Effector memory CD8-positive, alpha-beta T cell (primary cell): ENCODE measurements around the gene SLC5A10.
A peak's percentile ranks its signal among the peaks of the same experiment; 100 is the strongest.

Experiments used
- ATAC-seq: fragments of 150-1000 bp; cut with Tn5 transposase; replicated peaks from 2 replicates; pipeline ENCODE4 v1.10.0; 2021; ENCODE audit warnings: mild to moderate bottlenecking, moderate library complexity
- DNase-seq, 3 experiments: peaks; one replicate each; pipeline ENCODE4 v3.0.0; 2021
- H3K27ac Mint-ChIP-seq, 2 donors: one replicate each; pipeline ENCODE4 v1.8.0; 2022; ENCODE audit warnings: mild to moderate bottlenecking in 2 of 2, mixed read lengths in 2 of 2, moderate library complexity in 2 of 2
- H3K27me3 Mint-ChIP-seq, 2 donors: one replicate each; pipeline ENCODE4 v1.8.0; 2022; ENCODE audit warnings: mixed read lengths in 2 of 2
- H3K36me3 Mint-ChIP-seq: one replicate; pipeline ENCODE4 v1.8.0; 2022; ENCODE audit warnings: mild to moderate bottlenecking, moderate library complexity, mixed read lengths; ENCODE audit not compliant: insufficient read depth
- H3K4me1 Mint-ChIP-seq, 2 donors: one replicate each; pipeline ENCODE4 v1.8.0; 2022; ENCODE audit warnings: low read depth in 2 of 2, mixed read lengths in 2 of 2
- H3K4me3 Mint-ChIP-seq, 2 donors: one replicate each; pipeline ENCODE4 v1.8.0; 2022; ENCODE audit warnings: mild to moderate bottlenecking in 2 of 2, mixed read lengths in 2 of 2, moderate library complexity in 2 of 2
- H3K9me3 Mint-ChIP-seq, 2 donors: one replicate each; pipeline ENCODE4 v1.8.0; 2022; ENCODE audit warnings: mixed read lengths in 2 of 2

The SLC5A10 gene

DNA sequence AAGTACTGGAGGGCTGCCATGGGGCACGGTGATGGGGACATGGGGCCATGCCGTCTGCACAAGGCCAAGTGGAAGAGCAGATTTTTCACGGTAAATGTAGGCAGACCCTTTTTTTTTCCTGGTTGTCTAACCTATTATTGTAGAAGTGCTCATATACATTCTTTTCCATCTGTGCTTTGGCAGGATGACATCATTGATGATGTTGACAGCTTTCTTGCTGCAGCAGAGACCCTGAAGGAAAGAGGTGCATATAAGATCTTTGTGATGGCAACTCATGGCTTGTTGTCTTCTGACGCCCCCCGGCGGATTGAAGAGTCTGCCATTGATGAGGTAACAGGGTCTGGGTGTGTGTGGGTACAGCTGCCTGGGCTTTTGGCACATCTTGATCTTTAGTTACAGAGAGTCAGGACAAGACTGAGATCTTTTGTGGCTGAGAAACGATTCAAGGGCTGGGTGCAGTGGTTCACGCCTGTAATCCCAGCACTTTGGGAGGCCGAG lies 23.3 kb upstream of the SLC5A10 start:
- H3K27ac Mint-ChIP-seq: peak overlapping the region in 1 of 2 donors; percentile 46
- H3K9me3 Mint-ChIP-seq: no peaks in the 10 kb centered on the region
- no peaks in the 10 kb centered on the region for H3K27me3 Mint-ChIP-seq
- no peak overlapping the region for H3K4me3 Mint-ChIP-seq
- no peak for ATAC-seq
- DNase-seq: no peak
- H3K36me3 Mint-ChIP-seq: peaks cover 42% of the 10 kb centered on the region
- H3K4me1 Mint-ChIP-seq: peaks cover 0 to 13% of the 10 kb centered on the region in 2 donors

GRCh38 chr17:18932360-18933055 lies 19.5 kb upstream of the SLC5A10 start:
- no peaks in the 10 kb centered on the region for H3K9me3 Mint-ChIP-seq
- peaks cover 0 to 13% of the 10 kb centered on the region in 2 donors for H3K4me1 Mint-ChIP-seq
- peak; percentile 72 for ATAC-seq
- peak overlapping the region in 1 of 2 donors; percentile 20 for H3K27ac Mint-ChIP-seq
- H3K36me3 Mint-ChIP-seq: peaks cover 32% of the 10 kb centered on the region
- H3K27me3 Mint-ChIP-seq: no peaks in the 10 kb centered on the region
- no peak overlapping the region for H3K4me3 Mint-ChIP-seq
- DNase-seq: no peak

GRCh38 chr17:18933102-18934058 lies 18.6 kb upstream of the SLC5A10 start:
- Mint-ChIP-seq H3K4me1 (peaks cover 0 to 13% of the 10 kb centered on the region in 2 donors), H3K36me3 (peaks cover 30% of the 10 kb centered on the region), H3K27me3 (no peaks in the 10 kb centered on the region), H3K4me3 (no peak overlapping the region), H3K27ac (peak overlapping the region in 1 of 2 donors; percentile 20), H3K9me3 (no peaks in the 10 kb centered on the region)
- peak; percentile 49 for ATAC-seq
- no peak for DNase-seq

DNA sequence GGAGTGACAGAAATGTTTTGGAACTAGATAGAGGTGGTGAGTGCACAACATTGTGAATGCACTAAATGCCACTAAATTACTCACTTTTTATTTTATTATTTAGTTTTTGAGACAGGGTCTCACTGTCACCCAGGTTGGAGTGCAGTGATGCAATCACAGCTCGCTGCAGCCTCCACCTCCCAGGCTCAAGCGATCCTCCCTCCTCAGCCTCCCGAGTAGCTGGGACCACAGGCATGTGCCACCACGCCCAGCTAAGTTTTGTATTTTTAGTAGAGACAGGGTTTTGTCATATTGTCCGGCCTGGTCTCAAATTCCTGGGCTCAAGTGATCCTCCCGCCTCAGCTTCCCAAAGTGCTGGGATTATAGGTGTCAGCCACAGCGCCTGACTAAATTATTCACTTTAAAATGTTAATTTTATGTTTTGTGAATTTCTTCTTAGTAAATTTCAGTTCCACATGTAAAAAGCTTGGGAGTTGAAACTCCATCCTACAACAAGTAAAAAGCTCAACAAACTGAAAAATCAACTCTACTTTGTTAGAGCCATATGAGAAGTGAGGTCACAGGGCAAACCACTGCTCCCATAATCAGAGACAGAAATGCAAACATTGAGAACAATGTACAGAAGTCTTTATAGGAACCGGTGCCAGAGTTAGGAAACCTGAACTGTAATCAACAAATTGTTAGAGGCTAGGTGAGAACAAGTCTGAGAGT lies 13.8 kb upstream of the SLC5A10 start:
- H3K27ac Mint-ChIP-seq: no peak overlapping the region

DNA sequence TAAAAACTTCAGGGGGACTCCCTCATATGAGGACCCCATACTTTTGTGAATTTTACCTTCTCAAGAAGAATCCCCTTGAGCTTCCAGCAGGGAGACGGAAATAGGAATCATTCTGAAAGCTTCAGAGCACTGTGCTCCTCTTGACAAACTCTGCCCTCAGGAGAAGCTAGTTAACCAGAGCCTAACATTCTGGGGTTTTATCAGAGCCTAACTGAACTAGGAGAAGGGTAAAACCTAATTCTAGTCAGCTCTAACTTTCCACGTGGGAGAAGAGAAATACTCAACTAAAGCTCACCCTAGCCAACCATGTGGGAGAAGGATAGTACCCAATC lies 13.3 kb upstream of the SLC5A10 start:
- peaks cover 11 to 16% of the 10 kb centered on the region in 2 donors for H3K27me3 Mint-ChIP-seq
- DNase-seq (no peak), ATAC-seq (no peak)
- H3K9me3 Mint-ChIP-seq: no peaks in the 10 kb centered on the region
- peaks cover 0 to 2% of the 10 kb centered on the region in 2 donors for H3K4me1 Mint-ChIP-seq
- H3K27ac Mint-ChIP-seq: no peak overlapping the region
- H3K4me3 Mint-ChIP-seq: no peak overlapping the region
- peaks cover 2% of the 10 kb centered on the region for H3K36me3 Mint-ChIP-seq

More for the DNA sequence above, 13.8 kb upstream of the SLC5A10 start:
- H3K36me3 Mint-ChIP-seq: peaks cover 2% of the 10 kb centered on the region
- H3K9me3 Mint-ChIP-seq: no peaks in the 10 kb centered on the region
- H3K4me1 Mint-ChIP-seq: peaks cover 0 to 3% of the 10 kb centered on the region in 2 donors
- peaks cover 11 to 16% of the 10 kb centered on the region in 2 donors for H3K27me3 Mint-ChIP-seq
- DNase-seq: no peak
- no peak overlapping the region for H3K4me3 Mint-ChIP-seq
- no peak for ATAC-seq

DNA sequence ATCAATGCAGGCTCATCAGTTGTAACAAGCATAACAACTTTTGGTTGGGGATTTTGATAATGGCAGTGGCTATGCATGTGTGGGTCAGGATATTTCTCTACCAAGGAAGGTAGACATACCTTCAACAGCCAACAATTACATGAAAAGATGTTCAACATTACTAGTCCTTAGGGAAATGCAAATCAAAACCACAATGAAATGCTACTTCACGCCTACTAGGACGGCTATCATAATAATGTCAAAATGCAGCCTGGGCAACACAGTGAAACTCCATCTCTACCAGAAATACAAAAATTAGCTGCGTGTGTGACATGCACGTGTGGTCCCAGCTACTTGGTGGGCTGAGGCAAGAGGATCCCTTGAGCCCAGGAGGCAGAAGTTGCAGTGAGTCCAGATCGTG lies 7.3 kb upstream of the SLC5A10 start:
- Mint-ChIP-seq H3K9me3 (no peaks in the 10 kb centered on the region), H3K27ac (no peak overlapping the region), H3K36me3 (no peaks in the 10 kb centered on the region), H3K4me3 (no peak overlapping the region), H3K4me1 (no peaks in the 10 kb centered on the region), H3K27me3 (peaks cover 23 to 49% of the 10 kb centered on the region in 2 donors)
- DNase-seq (no peak), ATAC-seq (no peak)

- Mint-ChIP-seq H3K27me3 (peaks cover 27 to 52% of the 10 kb centered on the region in 2 donors), H3K4me1 (no peaks in the 10 kb centered on the region), H3K27ac (no peak overlapping the region), H3K9me3 (no peaks in the 10 kb centered on the region), H3K36me3 (no peaks in the 10 kb centered on the region), H3K4me3 (no peak overlapping the region)
- ATAC-seq: no peak
- DNase-seq: no peak
Measured at GRCh38 chr17:18946536-18946935, 5.4 kb upstream of the SLC5A10 start.

DNA sequence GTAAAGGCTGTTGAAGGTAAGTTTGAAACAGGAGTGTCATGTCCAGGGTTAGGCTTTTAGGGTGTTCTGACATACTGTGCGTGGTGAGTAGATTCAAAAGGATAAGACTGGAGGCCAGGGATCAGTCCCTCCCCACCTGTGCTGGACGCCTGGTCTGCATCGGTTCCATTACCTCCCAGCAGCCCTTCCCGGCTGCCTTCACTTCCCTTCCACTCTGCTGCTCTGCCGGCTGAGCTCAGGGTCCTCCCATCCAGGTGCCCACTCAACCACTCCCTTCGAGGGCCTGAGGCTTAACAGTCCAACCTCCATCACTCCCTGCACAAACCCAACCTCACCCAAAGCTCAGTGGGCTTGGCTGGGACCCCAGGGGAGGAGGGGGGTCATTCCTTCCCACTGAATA lies 4.1 kb upstream of the SLC5A10 start:
- Mint-ChIP-seq H3K4me3 (no peak overlapping the region), H3K27me3 (peaks cover 27 to 59% of the 10 kb centered on the region in 2 donors), H3K4me1 (no peaks in the 10 kb centered on the region), H3K27ac (no peak overlapping the region), H3K9me3 (no peaks in the 10 kb centered on the region), H3K36me3 (no peaks in the 10 kb centered on the region)
- DNase-seq (no peak), ATAC-seq (no peak)

DNA sequence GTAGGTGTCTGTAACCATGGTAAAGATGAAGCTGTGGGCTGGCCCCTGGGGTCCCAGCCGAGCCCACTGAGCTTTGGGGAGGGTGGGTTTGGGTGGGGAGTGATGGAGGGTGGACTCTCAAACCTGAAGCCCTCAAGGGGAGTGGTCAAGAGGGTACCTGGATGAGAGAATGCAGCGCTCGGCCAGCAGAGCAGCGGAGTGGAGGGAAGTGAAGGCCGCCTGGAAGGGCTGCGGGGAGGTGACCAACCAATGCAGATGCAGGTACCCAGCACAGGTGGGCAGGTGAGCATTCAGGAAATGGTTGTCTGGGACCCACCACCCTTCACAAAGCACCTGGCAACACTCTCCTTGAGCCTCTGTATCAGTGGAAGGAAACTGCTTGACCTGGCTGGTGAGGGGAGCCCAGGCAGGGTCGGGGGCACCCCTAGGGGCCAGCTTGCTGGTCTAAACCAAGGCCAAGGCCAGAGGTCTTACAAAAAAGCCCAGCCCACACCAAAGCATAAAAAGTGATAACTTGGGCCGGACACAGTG lies 3.4 kb upstream of the SLC5A10 start:
- DNase-seq (no peak), ATAC-seq (no peak)
- peaks cover 27 to 59% of the 10 kb centered on the region in 2 donors for H3K27me3 Mint-ChIP-seq
- H3K9me3 Mint-ChIP-seq: no peaks in the 10 kb centered on the region
- H3K36me3 Mint-ChIP-seq: no peaks in the 10 kb centered on the region
- no peak overlapping the region for H3K4me3 Mint-ChIP-seq
- H3K4me1 Mint-ChIP-seq: no peaks in the 10 kb centered on the region
- no peak overlapping the region for H3K27ac Mint-ChIP-seq

GRCh38 chr17:18949566-18949965 lies 2.4 kb upstream of the SLC5A10 start:
- peak overlapping the region in 1 of 2 donors; percentile 15 for H3K27ac Mint-ChIP-seq
- no peaks in the 10 kb centered on the region for H3K9me3 Mint-ChIP-seq

DNA sequence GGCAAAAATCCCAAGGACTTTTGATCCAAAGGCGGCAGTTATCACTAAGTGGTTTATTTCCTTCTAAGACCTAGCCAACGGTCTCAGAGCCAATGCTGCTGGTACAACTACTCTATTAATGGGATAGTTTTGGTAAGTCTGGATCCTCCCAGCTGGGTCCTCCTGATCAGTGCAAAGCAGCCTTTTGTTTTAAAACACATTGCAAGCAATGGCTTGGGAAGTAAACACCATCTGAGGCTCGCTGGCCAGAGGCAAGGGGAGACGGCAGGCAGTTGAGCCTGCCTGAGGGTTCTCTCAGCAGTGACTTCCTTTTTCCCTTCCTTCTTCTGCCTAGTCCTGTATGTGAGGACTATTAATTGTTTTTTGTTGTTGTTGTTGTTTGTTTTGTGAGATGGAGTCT lies 1.6 kb upstream of the SLC5A10 start:
- Mint-ChIP-seq H3K36me3 (no peaks in the 10 kb centered on the region), H3K4me1 (peaks cover 8 to 10% of the 10 kb centered on the region in 2 donors), H3K27me3 (peaks cover 18 to 48% of the 10 kb centered on the region in 2 donors), H3K4me3 (no peak overlapping the region), H3K27ac (no peak overlapping the region), H3K9me3 (no peaks in the 10 kb centered on the region)
- no peak for DNase-seq
- ATAC-seq: no peak

More at GRCh38 chr17:18949566-18949965, 2.4 kb upstream of the SLC5A10 start:
- H3K4me1 Mint-ChIP-seq: peaks cover 5% of the 10 kb centered on the region in 2 donors
- no peak overlapping the region for H3K4me3 Mint-ChIP-seq
- DNase-seq: no peak
- peaks cover 25 to 51% of the 10 kb centered on the region in 2 donors for H3K27me3 Mint-ChIP-seq
- no peak for ATAC-seq
- H3K36me3 Mint-ChIP-seq: no peaks in the 10 kb centered on the region

- DNase-seq (no peak), ATAC-seq (no peak)
- no peaks in the 10 kb centered on the region for H3K36me3 Mint-ChIP-seq
- H3K4me1 Mint-ChIP-seq: peaks cover 12 to 13% of the 10 kb centered on the region in 2 donors
- H3K27me3 Mint-ChIP-seq: peaks cover 10 to 40% of the 10 kb centered on the region in 2 donors
- no peak overlapping the region for H3K27ac Mint-ChIP-seq
- H3K9me3 Mint-ChIP-seq: no peaks in the 10 kb centered on the region
- H3K4me3 Mint-ChIP-seq: no peak overlapping the region
Measured at GRCh38 chr17:18950944-18951905, 740 bp upstream of the SLC5A10 start.
